Ovary (tissue), 9 donors: ENCODE results near the gene BMERB1. TPM values are rescaled to one million over a fixed set of nuclear protein-coding genes. Genes with fewer than 3 reads are reported as not detected.
"Not testable (repeated sequence)": the region's sequence is repeated elsewhere in the genome, so short reads cannot be mapped to it uniquely, and the experiment has no call there.

Experiments used
- DNase-seq, 5 donors: peaks; one replicate each; pipeline ENCODE4 v3.0.0-alpha.2; 2019 to 2020
- H3K27ac ChIP-seq, 2 donors: fragments of 200-600 bp; one replicate each; pipeline versions ENCODE4 v1.5.1 to v1.8.0; 2019 to 2022
- H3K27me3 ChIP-seq: fragments of 200-600 bp; one replicate; pipeline ENCODE4 v1.8.0; 2022
- H3K36me3 ChIP-seq: fragments of 200-600 bp; sonication (generic); one replicate; pipeline ENCODE4 v1.5.1; 2019
- H3K4me1 ChIP-seq: one replicate; pipeline ENCODE4 v1.8.1; 2013; ENCODE audit warnings: mild to moderate bottlenecking, moderate library complexity; ENCODE audit not compliant: insufficient read depth
- H3K4me3 ChIP-seq: fragments of 200-600 bp; sonication (generic); one replicate; pipeline ENCODE4 v1.5.1; 2017
- H3K9me3 ChIP-seq, 2 donors: fragments of 200-600 bp in 1 of 2; sonication (generic) in 1 of 2; one replicate each; pipeline versions ENCODE4 v1.5.1 to v1.8.1; 2013 to 2019; ENCODE audit warnings: mild to moderate bottlenecking in 1 of 2, moderate library complexity in 1 of 2
- EP300 ChIP-seq: sonication (generic); formaldehyde crosslinking; IDR thresholded peaks from one replicate; pipeline ENCODE4 v1.6.1; 2017; ENCODE audit warnings: antibody characterized with exemption
- POLR2A ChIP-seq: fragments of 450-650 bp; IDR thresholded peaks from one replicate; pipeline ENCODE4 v1.6.1; 2017; ENCODE audit warnings: antibody characterized with exemption, mild to moderate bottlenecking, moderate library complexity
- WGBS, 3 donors: extraction: QIAGEN DNeasy Blood & Tissue Kit in 1 of 3; methylation state at CpG; one replicate each; pipeline versions ENCODE4 v1.1.5 to v1.1.7; 2013 to 2017; 5-methylcytosine and 5-hydroxymethylcytosine counted together
- intact Hi-C, 4 donors: fragments of 100-400 bp; cut with DNase I; formaldehyde crosslinking; loops; one replicate each; pipeline versions ENCODE4 v1.11.0 to v1.15.1; 2022 to 2023
- polyA plus RNA-seq, 2 donors: library from polyadenylated mRNA; stranded (reverse); fragments of 200-250 nt in 1 of 2; fragments of 350-450 nt in 1 of 2; fragmentation: Illumina TruSeq in 1 of 2; extraction: RNeasy Lipid Tissue Mini Kit (QIAGEN cat#74804) in 1 of 2; gene quantifications; one replicate each; pipeline ENCODE4 v1.2.3, GENCODE V29; 2013 to 2014
- total RNA-seq, 7 donors: library from RNA; depleted of rRNA in 2 of 7; stranded (reverse); fragments of >200 nt in 2 of 7; fragmentation: NEBNext Ultra II Directional in 3 of 7; extraction: Animal tissue kit (Norgen Biotek cat#: 25700) in 3 of 7; gene quantifications; one replicate each; pipeline versions ENCODE4 v1.1.0 to v1.2.4, GENCODE V29; 2016 to 2023
- TF ChIP-seq, protein P1 (sequence below), 3 donors: fragments of 450-650 bp in 2 of 3; fragments of 200-600 bp in 1 of 3; IDR thresholded peaks; one replicate each; pipeline versions ENCODE4 v1.5.1 to v1.8.0; 2016 to 2022; ENCODE audit warnings: antibody characterized with exemption in 3 of 3, mild to moderate bottlenecking in 1 of 3
- donor health status: DM: no; HTN: no; CAD: no; lungs with moderate emphysema.
- donor health status: DM: no; HTN: no; CAD: no.
- donor health status: Bipolar disorder and iron deficiency.
- donor health status: DM: yes; HTN: yes; CAD: no.
- donor health status: DM: no; HTN: no; CAD: no.
- donor health status: DM: yes; HTN: yes; CAD: no.

BMERB1 gene
- total and polyA plus RNA-seq, 9 donors = 22.6 to 77.5 (median 65.2) TPM

DNA sequence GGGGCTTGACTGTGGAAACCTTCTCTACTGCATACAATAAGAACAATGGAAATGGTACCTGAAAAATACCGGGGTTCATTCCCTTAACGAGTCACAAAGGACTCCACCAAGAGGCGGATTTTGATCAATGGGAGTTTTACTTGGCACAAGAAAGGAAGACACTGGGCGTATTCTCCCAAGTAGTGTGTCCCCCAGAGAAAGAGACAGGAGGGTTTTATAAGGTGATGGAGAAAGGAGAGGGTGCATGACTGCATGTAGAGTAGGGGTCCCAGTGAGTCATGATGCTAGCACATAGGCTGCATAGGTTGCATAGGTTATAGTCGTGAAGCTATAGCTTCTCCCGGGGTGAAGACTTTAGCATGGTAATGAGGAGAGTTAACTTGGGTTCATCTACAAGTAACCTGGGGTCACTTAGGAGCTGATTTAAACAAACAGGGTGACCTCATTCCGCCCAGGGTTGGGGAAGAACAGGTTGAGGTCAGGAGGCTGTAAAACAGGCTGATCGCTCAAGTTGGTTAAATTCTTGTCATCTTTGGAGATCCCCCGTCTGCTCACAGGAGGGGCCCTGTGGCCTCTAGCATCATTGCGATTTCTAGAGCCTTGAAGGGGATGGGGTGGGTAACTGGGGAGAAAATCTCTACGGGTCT lies 37.3 kb upstream of the BMERB1 start:
- Histone ChIP-seq H3K4me1 (peaks cover 2% of the 10 kb centered on the region), H3K27me3 (no peaks in the 10 kb centered on the region), H3K27ac (no peak overlapping the region), H3K36me3 (no peaks in the 10 kb centered on the region), H3K4me3 (no peak overlapping the region), H3K9me3 (no peaks in the 10 kb centered on the region)
- 89 to 93% (median 93%) methylated on average over 11 of the region's 11 CpGs for WGBS, 3 donors
- TF ChIP-seq, protein P1, sequence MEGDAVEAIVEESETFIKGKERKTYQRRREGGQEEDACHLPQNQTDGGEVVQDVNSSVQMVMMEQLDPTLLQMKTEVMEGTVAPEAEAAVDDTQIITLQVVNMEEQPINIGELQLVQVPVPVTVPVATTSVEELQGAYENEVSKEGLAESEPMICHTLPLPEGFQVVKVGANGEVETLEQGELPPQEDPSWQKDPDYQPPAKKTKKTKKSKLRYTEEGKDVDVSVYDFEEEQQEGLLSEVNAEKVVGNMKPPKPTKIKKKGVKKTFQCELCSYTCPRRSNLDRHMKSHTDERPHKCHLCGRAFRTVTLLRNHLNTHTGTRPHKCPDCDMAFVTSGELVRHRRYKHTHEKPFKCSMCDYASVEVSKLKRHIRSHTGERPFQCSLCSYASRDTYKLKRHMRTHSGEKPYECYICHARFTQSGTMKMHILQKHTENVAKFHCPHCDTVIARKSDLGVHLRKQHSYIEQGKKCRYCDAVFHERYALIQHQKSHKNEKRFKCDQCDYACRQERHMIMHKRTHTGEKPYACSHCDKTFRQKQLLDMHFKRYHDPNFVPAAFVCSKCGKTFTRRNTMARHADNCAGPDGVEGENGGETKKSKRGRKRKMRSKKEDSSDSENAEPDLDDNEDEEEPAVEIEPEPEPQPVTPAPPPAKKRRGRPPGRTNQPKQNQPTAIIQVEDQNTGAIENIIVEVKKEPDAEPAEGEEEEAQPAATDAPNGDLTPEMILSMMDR (IDR thresholded peaks at IDR 0.05) = no peak
- no peak for TF ChIP-seq EP300
- TF ChIP-seq POLR2A = no peak
- DNase-seq = no peak
- intact Hi-C loops = no loop called here

DNA sequence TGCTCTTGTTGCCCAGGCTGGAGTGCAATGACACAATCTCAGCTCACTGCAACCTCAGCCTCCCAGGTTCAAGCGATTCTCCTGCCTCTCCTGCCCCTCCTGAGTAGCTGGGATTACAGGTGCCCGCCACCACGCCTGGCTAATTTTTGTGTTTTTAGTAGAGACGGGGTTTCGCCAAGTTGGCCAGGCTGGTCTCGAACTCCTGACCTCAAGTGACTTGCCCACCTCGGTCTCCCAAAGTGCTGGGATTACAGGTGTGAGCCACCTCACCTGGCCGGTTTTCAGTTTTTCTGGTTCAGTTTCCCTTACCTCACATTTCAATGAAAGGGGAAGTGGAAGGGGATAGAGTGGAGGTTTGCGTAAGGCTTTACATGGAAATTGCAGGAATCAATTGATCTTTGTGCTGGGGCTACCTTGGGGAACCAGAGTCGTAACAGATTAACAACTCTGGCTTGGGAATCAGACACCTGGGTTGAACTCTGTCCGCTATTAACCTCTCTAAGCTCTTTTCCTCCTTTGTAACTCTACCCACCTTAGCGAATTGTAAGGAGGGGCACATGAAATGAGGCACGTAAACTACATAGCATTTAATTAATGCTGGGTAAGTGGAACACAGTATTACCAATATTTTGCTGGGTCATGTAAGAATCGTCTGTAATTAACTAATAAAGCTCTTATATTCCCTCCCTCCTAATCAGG lies 35.6 kb upstream of the BMERB1 start:
- peaks cover 2% of the 10 kb centered on the region for H3K4me1 ChIP-seq
- no peak for DNase-seq
- H3K4me3 ChIP-seq = no peak overlapping the region
- TF ChIP-seq, protein P1 (IDR thresholded peaks at IDR 0.05) = no peak
- TF ChIP-seq POLR2A = no peak
- no peak for TF ChIP-seq EP300
- H3K36me3 ChIP-seq = no peaks in the 10 kb centered on the region
- intact Hi-C loops = loop anchor here in 1 of 4 donors (2.0 kb wide), 1 partner anchor 42 kb away; no protein-coding TSS in a partner anchor
- no peaks in the 10 kb centered on the region for H3K9me3 ChIP-seq
- H3K27me3 ChIP-seq = no peaks in the 10 kb centered on the region
- no peak overlapping the region for H3K27ac ChIP-seq
- 77 to 83% (median 81%) methylated on average over 14 of the region's 14 CpGs for WGBS, 3 donors

DNA sequence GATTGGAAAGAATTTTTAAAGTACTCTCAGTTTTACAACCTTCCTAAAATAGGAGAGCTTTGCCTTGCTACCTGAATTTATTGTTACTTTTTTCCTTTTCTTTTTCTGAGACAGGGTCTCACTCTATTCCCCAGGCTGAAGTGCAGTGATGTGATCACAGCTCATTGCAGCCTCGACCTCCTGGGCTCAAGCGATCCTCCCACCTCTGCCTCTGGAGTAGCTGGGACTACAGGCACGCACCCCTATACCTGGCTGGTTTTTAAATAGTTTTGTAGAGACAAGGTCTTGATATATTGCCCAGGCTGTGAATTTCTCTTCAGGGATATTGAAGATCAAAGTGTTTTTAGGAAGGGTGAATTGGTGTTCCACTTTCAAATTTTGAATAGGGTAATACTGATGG lies 35.1 kb upstream of the BMERB1 start:
- Histone ChIP-seq H3K9me3 (no peaks in the 10 kb centered on the region), H3K27me3 (no peaks in the 10 kb centered on the region), H3K27ac (no peak overlapping the region), H3K4me1 (peaks cover 2% of the 10 kb centered on the region), H3K4me3 (no peak overlapping the region), H3K36me3 (no peaks in the 10 kb centered on the region)
- no peak for DNase-seq
- whole genome bisulfite sequencing, 3 donors = 80 to 84% (median 81%) methylated on average over 3 of the region's 3 CpGs
- intact Hi-C loops = loop anchor here in 1 of 4 donors (2.0 kb wide), 1 partner anchor 41 kb away; no protein-coding TSS in a partner anchor
- TF ChIP-seq EP300 (no peak), POLR2A (no peak)
- TF ChIP-seq, protein P1 (IDR thresholded peaks at IDR 0.05) = no peak

DNA sequence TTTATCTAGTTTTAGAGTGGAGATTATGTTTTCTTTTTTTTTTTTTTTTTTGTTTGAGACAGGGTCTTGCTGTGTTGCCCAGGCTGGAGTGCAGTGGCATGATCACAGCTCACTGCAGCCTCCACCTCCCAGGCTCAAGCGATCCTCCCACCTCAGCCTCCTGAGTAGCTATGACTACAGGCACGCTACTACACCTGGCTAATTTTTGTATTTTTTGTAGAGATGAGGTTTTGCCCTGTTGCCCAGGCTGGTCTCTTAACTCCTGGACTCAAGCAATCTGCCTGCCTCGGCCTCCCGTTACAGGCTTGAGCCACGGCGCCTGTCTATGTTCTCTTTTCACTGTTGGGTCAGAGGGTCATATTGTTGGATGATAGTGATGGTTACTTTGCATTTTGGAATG lies 34.1 kb upstream of the BMERB1 start:
- H3K36me3 ChIP-seq, H3K9me3 ChIP-seq, H3K27ac ChIP-seq, intact Hi-C loops, H3K27me3 ChIP-seq, H3K4me3 ChIP-seq, H3K4me1 ChIP-seq, DNase-seq: not testable (repeated sequence)
- 92 to 96% (median 94%) methylated on average over 6 of the region's 6 CpGs for WGBS, 3 donors

DNA sequence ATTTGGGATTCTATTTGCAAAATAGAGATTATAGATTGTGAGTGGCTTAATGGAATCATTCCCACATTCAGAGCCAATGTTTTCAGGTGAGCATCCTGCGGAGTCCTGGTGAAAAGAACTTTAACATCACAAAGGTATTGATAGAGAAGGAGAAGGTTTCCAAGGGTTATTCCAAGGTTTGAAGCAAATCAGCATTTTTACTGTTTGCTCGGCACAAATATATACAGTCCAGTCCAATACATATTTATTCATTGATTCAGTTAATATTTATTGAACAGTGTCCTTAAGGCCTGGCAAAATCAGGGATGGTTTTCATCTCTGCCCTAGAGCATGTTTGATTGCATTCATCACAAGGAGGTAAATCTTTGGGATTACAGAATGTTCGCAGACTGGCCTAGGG lies 32.4 kb upstream of the BMERB1 start:
- no peaks in the 10 kb centered on the region for H3K27me3 ChIP-seq
- 96 to 98% (median 98%) methylated on average over 3 of the region's 3 CpGs for WGBS, 3 donors
- intact Hi-C loops = no loop called here

More for the DNA sequence above, 32.4 kb upstream of the BMERB1 start:
- Histone ChIP-seq H3K9me3 (no peaks in the 10 kb centered on the region), H3K4me1 (no peaks in the 10 kb centered on the region), H3K36me3 (no peaks in the 10 kb centered on the region), H3K27ac (no peak overlapping the region), H3K4me3 (no peak overlapping the region)
- TF ChIP-seq, protein P1 (IDR thresholded peaks at IDR 0.05) = no peak
- TF ChIP-seq POLR2A (no peak), EP300 (no peak)
- no peak for DNase-seq
